ENCODE measurements around the gene G0S2.

Gene G0S2

GRCh38 chr1:209634005-209634737 is 41.0 kb upstream of the G0S2 start:
- H2BK15ac ChIP-seq (ENCODE audit: low read depth, poor library complexity, severe bottlenecking): no peak overlapping the region
- 93% methylated on average over 20 of the region's 20 CpGs for WGBS

GRCh38 chr1:209635850-209636249 is 39.4 kb upstream of the G0S2 start:
- Histone ChIP-seq H3K4me3 (ENCODE audit: insufficient read depth in 1 of 2, low read depth in 1 of 2, low read length in 2 of 2) (no peak overlapping the region), H3K9me3 (ENCODE audit: control insufficient read depth, low read length) (no peaks in the 10 kb centered on the region), H2AK5ac (ENCODE audit: low read length, severe bottlenecking) (no peak overlapping the region), H3K79me1 (replicated peaks; ENCODE audit: low read length, poor library complexity, severe bottlenecking) (no peaks in the 10 kb centered on the region), H3K23ac (ENCODE audit: low read length in 2 of 2) (no peak overlapping the region), H3K14ac (ENCODE audit: low read length in 2 of 2) (no peak overlapping the region), H3K4ac (ENCODE audit: low read depth in 1 of 2, low read length in 2 of 2) (no peak overlapping the region), H2BK15ac (ENCODE audit: low read depth, poor library complexity, severe bottlenecking) (no peak overlapping the region), H3K36me3 (ENCODE audit: control insufficient read depth in 1 of 2, insufficient read depth in 2 of 2, low read depth in 1 of 2, low read length in 2 of 2) (no peaks in the 10 kb centered on the region), H3K27me3 (ENCODE audit: control insufficient read depth in 1 of 2, insufficient read depth in 1 of 2, low read length in 2 of 2) (no peaks in the 10 kb centered on the region), H2BK12ac (ENCODE audit: low read length in 2 of 2) (no peak overlapping the region), H2BK120ac (ENCODE audit: low read depth, low read length) (no peak overlapping the region), H3K18ac (ENCODE audit: low read depth in 1 of 2, low read length in 2 of 2) (no peak overlapping the region), H3K9ac (ENCODE audit: low read length) (no peak overlapping the region), H2BK5ac (ENCODE audit: low read depth, low read length, poor library complexity, severe bottlenecking) (no peak overlapping the region), H2AFZ (ENCODE audit: low read depth, low read length) (no peak overlapping the region), H4K91ac (ENCODE audit: low read length) (no peak overlapping the region), H3K27ac (ENCODE audit: low read length, poor library complexity, severe bottlenecking) (no peak overlapping the region), H3K4me2 (ENCODE audit: low read length, poor library complexity, severe bottlenecking) (no peak overlapping the region), H4K8ac (ENCODE audit: low read length) (no peak overlapping the region), H3K4me1 (ENCODE audit: control insufficient read depth, insufficient read depth, low read depth, low read length) (peaks cover 5% of the 10 kb centered on the region)
- no peak for DNase-seq
- 90% methylated on average over 3 of the region's 5 CpGs for WGBS

More at GRCh38 chr1:209634005-209634737, 41.0 kb upstream of the G0S2 start:
- H2AFZ ChIP-seq (ENCODE audit: low read depth, low read length): no peak overlapping the region
- no peaks in the 10 kb centered on the region for H3K9me3 ChIP-seq (ENCODE audit: control insufficient read depth, low read length)
- DNase-seq: no peak
- H3K23ac ChIP-seq (ENCODE audit: low read length in 2 of 2): no peak overlapping the region
- H3K4me3 ChIP-seq (ENCODE audit: insufficient read depth in 1 of 2, low read depth in 1 of 2, low read length in 2 of 2): no peak overlapping the region
- no peak overlapping the region for H3K4ac ChIP-seq (ENCODE audit: low read depth in 1 of 2, low read length in 2 of 2)
- H3K27me3 ChIP-seq (ENCODE audit: control insufficient read depth in 1 of 2, insufficient read depth in 1 of 2, low read length in 2 of 2): no peaks in the 10 kb centered on the region
- H2AK5ac ChIP-seq (ENCODE audit: low read length, severe bottlenecking): no peak overlapping the region
- H3K27ac ChIP-seq (ENCODE audit: low read length, poor library complexity, severe bottlenecking): no peak overlapping the region
- no peak overlapping the region for H4K8ac ChIP-seq (ENCODE audit: low read length)
- H3K36me3 ChIP-seq (ENCODE audit: control insufficient read depth in 1 of 2, insufficient read depth in 2 of 2, low read depth in 1 of 2, low read length in 2 of 2): peaks cover 0 to 3% of the 10 kb centered on the region in 2 experiments
- no peak overlapping the region for H3K14ac ChIP-seq (ENCODE audit: low read length in 2 of 2)
- H3K4me2 ChIP-seq (ENCODE audit: low read length, poor library complexity, severe bottlenecking): no peak overlapping the region
- H3K18ac ChIP-seq (ENCODE audit: low read depth in 1 of 2, low read length in 2 of 2): no peak overlapping the region
- H3K79me1 ChIP-seq (replicated peaks; ENCODE audit: low read length, poor library complexity, severe bottlenecking): no peaks in the 10 kb centered on the region
- peak overlapping the region in 1 of 2 experiments; percentile 22 for H2BK12ac ChIP-seq (ENCODE audit: low read length in 2 of 2)
- no peak overlapping the region for H2BK120ac ChIP-seq (ENCODE audit: low read depth, low read length)
- H3K9ac ChIP-seq (ENCODE audit: low read length): no peak overlapping the region
- H2BK5ac ChIP-seq (ENCODE audit: low read depth, low read length, poor library complexity, severe bottlenecking): no peak overlapping the region
- peaks cover 5% of the 10 kb centered on the region for H3K4me1 ChIP-seq (ENCODE audit: control insufficient read depth, insufficient read depth, low read depth, low read length)
- H4K91ac ChIP-seq (ENCODE audit: low read length): no peak overlapping the region

- H2BK5ac ChIP-seq (ENCODE audit: low read depth, low read length, poor library complexity, severe bottlenecking): no peak overlapping the region
- peak overlapping the region in 1 of 2 experiments; percentile 34 for H3K18ac ChIP-seq (ENCODE audit: low read depth in 1 of 2, low read length in 2 of 2)
- 16% methylated on average over 3 of the region's 5 CpGs for WGBS
- H3K14ac ChIP-seq (ENCODE audit: low read length in 2 of 2): no peak overlapping the region
- no peak overlapping the region for H2BK15ac ChIP-seq (ENCODE audit: low read depth, poor library complexity, severe bottlenecking)
- DNase-seq: peak; percentile 73
- peak overlapping the region; percentile 46 for H3K9ac ChIP-seq (ENCODE audit: low read length)
- H4K8ac ChIP-seq (ENCODE audit: low read length): peak overlapping the region; percentile 61
- no peak overlapping the region for H3K23ac ChIP-seq (ENCODE audit: low read length in 2 of 2)
- no peak overlapping the region for H2AFZ ChIP-seq (ENCODE audit: low read depth, low read length)
- H3K4me1 ChIP-seq (ENCODE audit: control insufficient read depth, insufficient read depth, low read depth, low read length): peaks cover 11% of the 10 kb centered on the region
- H3K4ac ChIP-seq (ENCODE audit: low read depth in 1 of 2, low read length in 2 of 2): peak overlapping the region; percentile 12 to 76
- no peak overlapping the region for H2AK5ac ChIP-seq (ENCODE audit: low read length, severe bottlenecking)
- H3K27me3 ChIP-seq (ENCODE audit: control insufficient read depth in 1 of 2, insufficient read depth in 1 of 2, low read length in 2 of 2): no peaks in the 10 kb centered on the region
- H2BK120ac ChIP-seq (ENCODE audit: low read depth, low read length): peak overlapping the region; percentile 12
- no peak overlapping the region for H3K27ac ChIP-seq (ENCODE audit: low read length, poor library complexity, severe bottlenecking)
- H3K4me3 ChIP-seq (ENCODE audit: insufficient read depth in 1 of 2, low read depth in 1 of 2, low read length in 2 of 2): no peak overlapping the region
- H3K36me3 ChIP-seq (ENCODE audit: control insufficient read depth in 1 of 2, insufficient read depth in 2 of 2, low read depth in 1 of 2, low read length in 2 of 2): no peaks in the 10 kb centered on the region
- H3K79me1 ChIP-seq (replicated peaks; ENCODE audit: low read length, poor library complexity, severe bottlenecking): peaks cover 2% of the 10 kb centered on the region
- H4K91ac ChIP-seq (ENCODE audit: low read length): peak overlapping the region; percentile 57
- no peak overlapping the region for H3K4me2 ChIP-seq (ENCODE audit: low read length, poor library complexity, severe bottlenecking)
- peak overlapping the region; percentile 20 to 58 for H2BK12ac ChIP-seq (ENCODE audit: low read length in 2 of 2)
- H3K9me3 ChIP-seq (ENCODE audit: control insufficient read depth, low read length): no peaks in the 10 kb centered on the region
These were observed 33.4 kb upstream of the G0S2 start for GRCh38 chr1:209641832-209642172.

DNA sequence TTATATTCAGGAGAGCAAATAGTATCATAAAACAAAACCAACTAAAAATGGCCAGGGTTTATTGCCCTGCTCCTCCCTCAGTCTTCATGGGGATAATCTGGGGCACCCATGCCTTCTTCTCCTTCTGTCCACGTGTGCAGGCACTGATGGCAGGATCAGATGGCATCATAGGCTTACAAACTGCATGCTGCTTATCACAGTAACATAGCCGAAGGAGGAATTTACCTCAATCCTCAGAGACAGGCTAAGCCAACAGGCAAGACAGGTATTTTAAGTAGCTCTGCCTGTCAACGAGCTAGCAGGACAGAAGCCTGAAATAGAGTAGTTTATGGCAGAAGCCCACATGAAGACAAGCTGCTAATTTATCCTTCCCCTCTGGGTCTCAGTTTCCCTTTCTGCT is 32.4 kb upstream of the G0S2 start:
- DNase-seq: no peak
- Histone ChIP-seq H2BK5ac (ENCODE audit: low read depth, low read length, poor library complexity, severe bottlenecking) (no peak overlapping the region), H3K14ac (ENCODE audit: low read length in 2 of 2) (no peak overlapping the region), H3K27me3 (ENCODE audit: control insufficient read depth in 1 of 2, insufficient read depth in 1 of 2, low read length in 2 of 2) (no peaks in the 10 kb centered on the region), H3K4me2 (ENCODE audit: low read length, poor library complexity, severe bottlenecking) (no peak overlapping the region), H3K4me3 (ENCODE audit: insufficient read depth in 1 of 2, low read depth in 1 of 2, low read length in 2 of 2) (no peak overlapping the region), H3K79me1 (replicated peaks; ENCODE audit: low read length, poor library complexity, severe bottlenecking) (peaks cover 4% of the 10 kb centered on the region), H3K18ac (ENCODE audit: low read depth in 1 of 2, low read length in 2 of 2) (peak overlapping the region in 1 of 2 experiments; percentile 19), H2AK5ac (ENCODE audit: low read length, severe bottlenecking) (no peak overlapping the region), H2BK120ac (ENCODE audit: low read depth, low read length) (no peak overlapping the region), H4K8ac (ENCODE audit: low read length) (no peak overlapping the region), H3K4me1 (ENCODE audit: control insufficient read depth, insufficient read depth, low read depth, low read length) (peaks cover 18% of the 10 kb centered on the region), H3K23ac (ENCODE audit: low read length in 2 of 2) (no peak overlapping the region), H2BK12ac (ENCODE audit: low read length in 2 of 2) (peak overlapping the region; percentile 7 to 71), H3K36me3 (ENCODE audit: control insufficient read depth in 1 of 2, insufficient read depth in 2 of 2, low read depth in 1 of 2, low read length in 2 of 2) (no peaks in the 10 kb centered on the region), H2BK15ac (ENCODE audit: low read depth, poor library complexity, severe bottlenecking) (no peak overlapping the region), H3K9ac (ENCODE audit: low read length) (no peak overlapping the region), H3K27ac (ENCODE audit: low read length, poor library complexity, severe bottlenecking) (no peak overlapping the region), H2AFZ (ENCODE audit: low read depth, low read length) (no peak overlapping the region), H3K4ac (ENCODE audit: low read depth in 1 of 2, low read length in 2 of 2) (no peak overlapping the region), H4K91ac (ENCODE audit: low read length) (no peak overlapping the region), H3K9me3 (ENCODE audit: control insufficient read depth, low read length) (no peaks in the 10 kb centered on the region)
- 50% methylated on average over 3 of the region's 3 CpGs for WGBS

Measured in mesenchymal stem cell (in vitro differentiated cells and primary cell).